TTC549 (cell line): ENCODE measurements around the gene SLC9A9.
"Not testable (repeated sequence)": the region's sequence is repeated elsewhere in the genome, so short reads cannot be mapped to it uniquely, and the experiment has no call there.

Source experiments
- FAIRE-seq: peaks from 2 replicates; lab custom pipeline; 2012; peaks lifted over from hg19 to GRCh38; lab: Jason Lieb, UNC

The SLC9A9 gene

DNA sequence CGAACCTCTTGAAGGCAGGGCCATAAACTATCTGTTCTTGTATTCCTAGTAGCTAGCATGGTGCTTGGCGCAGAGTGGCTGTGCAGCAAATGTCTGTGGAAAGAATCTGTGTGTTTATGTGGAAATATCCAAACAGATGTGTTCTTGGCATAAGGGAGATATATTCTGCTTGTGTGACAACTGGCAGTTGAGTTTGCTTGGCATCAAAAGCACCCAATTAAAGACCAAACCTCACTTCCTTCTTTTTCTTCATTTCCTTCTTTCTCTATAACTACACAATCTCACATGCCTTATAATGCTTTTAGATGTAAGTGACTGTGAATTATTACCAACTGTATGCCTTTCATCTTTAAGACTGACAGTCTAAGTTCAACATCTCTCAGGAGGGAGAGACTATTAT, 296.5 kb downstream of the SLC9A9 start:
- FAIRE-seq = no peak

GRCh38 chr3:143548861-143549497, 299.3 kb downstream of the SLC9A9 start:
- FAIRE-seq = no peak

- no peak for FAIRE-seq
These were observed 299.9 kb downstream of the SLC9A9 start for GRCh38 chr3:143548393-143548792.

GRCh38 chr3:143538577-143538981, 309.7 kb downstream of the SLC9A9 start:
- no peak for FAIRE-seq

GRCh38 chr3:143538061-143538460, 310.2 kb downstream of the SLC9A9 start:
- no peak for FAIRE-seq

- FAIRE-seq = no peak
These were observed 311.3 kb downstream of the SLC9A9 start for GRCh38 chr3:143536817-143537535.

- FAIRE-seq = no peak
These were observed 312.1 kb downstream of the SLC9A9 start for GRCh38 chr3:143535994-143536784.

DNA sequence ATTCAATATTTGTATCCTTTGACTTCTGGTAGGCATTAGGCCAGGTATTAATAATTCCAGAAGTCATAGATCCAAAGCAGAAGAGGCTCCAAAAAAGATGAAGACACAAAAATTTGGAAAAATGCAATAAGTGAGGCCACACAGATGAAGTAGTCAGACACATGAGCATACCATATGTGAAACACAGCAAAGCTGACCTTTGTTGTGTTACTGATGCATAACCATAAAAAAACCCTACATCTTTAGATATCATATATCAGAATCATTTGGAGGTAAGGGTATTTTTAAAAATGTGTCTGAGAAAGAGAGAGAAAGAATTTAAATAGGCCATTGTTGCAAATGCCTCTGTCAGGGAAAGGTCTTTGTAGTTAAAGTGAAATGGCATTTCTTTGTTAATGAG, 314.9 kb downstream of the SLC9A9 start:
- no peak for FAIRE-seq

- FAIRE-seq = no peak
These were observed 316.2 kb downstream of the SLC9A9 start for GRCh38 chr3:143532091-143532490.

- FAIRE-seq = no peak
These were observed 317.2 kb downstream of the SLC9A9 start for GRCh38 chr3:143531101-143531500.

- FAIRE-seq = no peak
These were observed 318.5 kb downstream of the SLC9A9 start for GRCh38 chr3:143529798-143530197.

DNA sequence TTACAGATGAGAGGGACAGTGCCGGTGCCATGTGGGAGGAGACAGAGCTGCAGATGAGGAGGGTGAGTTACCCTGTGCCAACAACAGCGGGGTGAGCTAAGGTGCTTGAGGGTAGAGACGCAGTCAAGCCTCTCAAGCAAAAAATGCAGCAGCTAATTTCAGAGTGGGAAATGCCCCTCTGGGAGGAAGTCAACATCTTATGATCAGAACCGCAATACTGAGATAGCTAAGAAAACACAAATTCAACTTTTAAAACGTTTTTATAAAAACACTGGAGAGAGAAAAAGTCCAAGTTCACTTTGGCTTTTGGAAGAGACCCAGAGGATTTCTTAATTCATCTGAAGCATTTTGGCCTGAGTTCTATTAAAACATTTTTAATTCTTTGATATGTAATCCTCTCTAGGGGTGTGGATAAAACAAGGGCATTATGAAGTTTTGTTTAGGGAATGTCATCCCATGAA, 319.2 kb downstream of the SLC9A9 start:
- no peak for FAIRE-seq

DNA sequence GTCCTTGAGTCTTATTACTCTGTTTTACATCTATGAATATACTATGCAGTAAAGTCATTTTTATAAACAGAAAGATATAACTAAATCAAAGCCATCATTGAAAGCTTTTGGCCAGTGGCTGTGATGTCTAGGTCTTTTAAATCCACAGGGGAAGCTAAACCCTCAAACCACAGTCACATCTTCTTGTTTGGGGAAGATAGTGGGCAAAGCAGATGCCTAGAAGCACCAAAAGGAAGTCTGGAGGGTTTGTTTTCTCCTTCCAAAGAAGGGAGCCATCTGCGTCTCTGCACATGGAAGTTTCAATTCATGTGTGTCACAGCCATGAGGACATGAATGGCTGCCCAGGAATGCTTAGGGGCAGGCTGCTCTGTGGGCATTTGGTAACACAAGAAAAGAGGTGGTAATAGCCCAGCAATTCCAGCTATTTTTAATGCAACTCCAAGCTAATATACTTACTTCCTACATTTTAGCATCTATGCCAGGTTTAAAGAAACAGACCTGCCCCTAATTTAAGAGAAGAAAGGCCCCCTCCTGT, 322.2 kb downstream of the SLC9A9 start:
- no peak for FAIRE-seq

DNA sequence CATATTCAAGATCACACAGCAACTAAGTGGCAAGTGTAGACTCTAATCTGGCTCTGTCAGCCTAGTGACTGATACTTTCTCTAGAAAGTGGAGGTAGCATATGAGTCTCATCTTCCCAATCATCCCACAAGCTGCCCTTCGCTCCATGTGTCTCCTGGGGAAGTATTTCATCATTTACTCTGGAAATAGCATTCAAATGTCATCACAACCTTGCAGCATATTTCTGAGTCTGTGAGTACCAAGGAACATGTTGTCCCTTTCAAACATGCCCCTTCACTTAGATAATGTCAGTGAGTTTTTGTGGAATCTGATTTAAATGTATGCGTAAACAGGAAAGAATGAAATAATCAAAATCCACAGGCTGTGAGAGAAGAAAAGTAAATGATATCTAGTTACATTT, 322.9 kb downstream of the SLC9A9 start:
- no peak for FAIRE-seq

- FAIRE-seq = no peak
These were observed 326.5 kb downstream of the SLC9A9 start for GRCh38 chr3:143521803-143522202.

- not testable (repeated sequence) for FAIRE-seq
These were observed 331.1 kb downstream of the SLC9A9 start for GRCh38 chr3:143517131-143517530.

GRCh38 chr3:143514874-143515273, 333.4 kb downstream of the SLC9A9 start:
- FAIRE-seq = no peak

DNA sequence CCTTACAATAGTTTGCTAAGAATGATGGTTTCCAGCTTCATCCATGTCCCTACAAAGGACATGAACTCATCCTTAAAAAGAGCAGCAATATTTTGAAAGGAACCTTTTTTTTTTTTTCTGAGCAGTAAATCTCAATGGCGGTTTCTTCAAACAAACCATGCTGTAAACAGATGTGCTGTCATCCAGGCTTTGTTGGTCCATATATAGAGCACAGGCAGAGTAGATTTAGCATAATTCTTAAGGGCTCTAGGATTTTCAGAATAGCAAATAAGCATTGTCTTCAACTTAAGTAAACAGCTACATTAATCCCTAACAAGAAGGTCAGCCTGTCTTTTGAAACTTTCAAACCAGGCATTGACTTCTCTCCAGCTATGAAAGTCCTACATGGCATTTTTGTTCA, 334.2 kb downstream of the SLC9A9 start:
- FAIRE-seq = no peak

DNA sequence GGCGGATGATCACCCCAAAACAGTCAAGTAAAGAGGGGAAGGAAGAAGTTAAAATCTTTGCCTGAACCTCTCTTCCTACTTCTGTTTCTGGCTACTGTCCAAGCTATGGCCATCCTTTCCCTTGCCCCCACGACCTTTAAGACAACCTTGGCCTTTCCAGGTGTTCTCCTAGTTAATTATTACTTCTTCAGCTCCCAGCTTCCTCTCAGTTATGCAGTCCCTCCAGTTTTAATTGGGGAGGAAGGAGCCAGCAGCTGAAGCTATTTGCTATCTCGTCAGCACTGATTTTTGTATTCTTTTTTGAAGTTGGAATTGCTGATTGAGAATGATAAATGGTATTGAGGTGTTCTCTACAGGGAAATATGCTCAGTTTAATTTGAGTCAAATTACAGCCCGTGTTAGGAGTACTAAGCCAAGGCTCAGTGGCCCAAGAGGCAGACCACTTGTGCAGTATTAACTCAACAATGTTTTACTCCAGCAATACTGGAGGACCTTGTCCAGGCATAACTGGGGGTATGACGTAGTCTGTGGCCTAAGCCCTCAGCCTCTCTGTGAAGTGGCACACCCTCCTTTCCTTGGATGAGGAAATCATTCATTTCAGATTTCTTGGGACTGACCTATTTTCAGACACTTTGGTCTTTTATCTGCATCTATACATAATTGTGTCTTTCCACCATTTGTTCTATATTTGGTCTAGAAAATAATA, 336.9 kb downstream of the SLC9A9 start:
- no peak for FAIRE-seq

DNA sequence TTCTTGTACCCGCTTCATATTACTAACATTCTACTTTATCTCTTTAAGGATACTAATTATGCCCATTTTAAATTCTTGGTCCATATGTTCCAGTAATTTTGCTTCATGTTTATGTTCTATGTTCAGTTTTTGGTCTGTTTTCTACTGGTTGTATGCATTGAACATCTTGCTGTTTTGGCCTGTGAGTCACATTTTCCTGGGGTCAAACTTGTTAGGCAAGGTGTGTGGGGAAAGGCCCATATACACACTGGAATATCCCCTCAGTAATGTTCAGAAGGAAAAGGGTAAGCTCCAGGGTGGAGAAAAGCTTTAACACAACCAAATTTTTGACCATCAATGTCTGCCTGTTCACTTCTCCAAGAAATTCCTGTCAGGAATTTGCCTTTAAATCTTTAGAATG, 337.7 kb downstream of the SLC9A9 start:
- no peak for FAIRE-seq

DNA sequence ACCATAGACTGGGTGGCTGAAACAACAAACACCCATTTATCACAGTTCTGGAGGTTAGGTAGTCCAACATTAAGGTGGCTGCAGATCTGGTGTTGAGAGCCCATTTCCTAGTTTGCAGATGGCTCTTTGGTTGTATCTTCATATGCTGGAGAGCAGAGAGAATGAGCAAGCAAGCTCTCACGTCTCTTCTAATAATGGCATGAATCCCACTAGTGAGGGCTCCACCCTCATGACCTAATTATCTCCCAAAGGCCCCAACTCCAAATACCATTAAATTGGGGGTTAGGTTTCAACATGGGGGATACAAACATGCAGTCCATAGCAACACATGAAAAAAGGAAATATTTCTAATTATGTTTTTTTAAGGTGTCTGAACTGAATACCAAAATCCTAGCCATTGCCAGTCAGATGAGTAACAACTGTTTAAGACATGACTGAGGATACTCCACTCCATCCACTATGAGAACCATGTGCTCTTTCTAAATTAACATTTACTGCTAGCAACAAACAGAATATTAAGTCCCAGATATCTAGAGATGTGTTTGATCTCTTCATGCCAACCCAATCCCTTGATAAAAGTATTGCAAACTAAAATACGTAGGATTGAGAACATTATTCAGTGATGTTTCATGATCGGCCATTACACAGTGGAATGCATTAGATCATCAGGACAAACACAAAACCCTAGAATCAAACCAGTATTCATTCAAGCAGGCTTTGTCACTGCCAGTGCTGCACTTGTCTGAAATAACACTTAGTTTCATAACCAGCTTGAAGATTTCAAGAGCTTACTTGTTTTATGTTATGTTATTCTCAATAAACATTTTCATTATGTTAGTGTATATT, 340.3 kb downstream of the SLC9A9 start:
- no peak for FAIRE-seq
